ENCODE measurements around the gene PDE6C. TPM values are rescaled to one million over a fixed set of nuclear protein-coding genes. Genes with fewer than 3 reads are reported as not detected.
A peak's percentile ranks its signal among the peaks of the same experiment; 100 is the strongest.

Gene PDE6C
- polyA plus RNA-seq, 12 donors = 0.13 to 2.1 (median 0.83) TPM; not detected in 2

DNA sequence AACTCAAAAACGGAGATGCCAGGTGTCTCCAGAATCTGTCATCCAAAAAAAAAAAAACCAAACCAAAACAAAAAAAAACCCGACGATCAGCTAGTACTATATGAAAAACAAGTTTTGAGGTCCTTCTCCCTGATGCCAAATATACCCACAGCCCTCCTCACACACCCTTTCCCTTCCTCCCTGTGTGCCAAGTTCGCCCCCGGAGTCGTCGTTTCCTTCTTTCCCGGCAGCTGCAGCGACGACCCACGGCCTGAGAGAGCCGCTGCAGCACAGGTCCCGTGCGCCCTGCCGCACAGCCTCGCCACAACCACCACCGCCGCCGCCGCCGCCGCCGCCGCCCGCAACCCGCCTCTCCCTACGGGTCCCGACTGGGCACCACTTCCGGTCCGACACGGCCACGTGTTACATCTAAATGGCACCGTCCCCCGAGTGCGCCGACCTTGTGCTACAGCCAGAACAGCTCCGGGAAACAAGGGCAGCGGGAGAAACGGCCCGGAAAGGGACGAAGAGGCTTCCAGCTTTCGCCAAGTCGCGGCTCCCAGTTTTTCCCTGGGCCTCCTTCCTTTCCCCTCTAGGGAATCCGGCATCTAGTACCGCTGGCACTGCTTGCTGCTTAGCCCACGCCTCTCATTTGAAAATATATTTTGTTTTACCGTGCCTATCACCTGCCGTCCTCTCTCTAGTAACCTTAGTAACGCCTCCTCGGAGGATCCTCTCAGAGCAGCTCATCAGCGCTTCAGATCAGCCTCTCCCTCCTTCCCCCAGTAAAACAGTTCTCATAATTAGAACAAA is 90.1 kb downstream of the PDE6C start, which contains the start of gene FRA10AC1:
FRA10AC1 (minus strand) TSS at position 383 of the 792 bp plus-strand sequence. CDS start 2,486 bp downstream, outside the sequence.
- DNase-seq = peak; percentile 95

DNA sequence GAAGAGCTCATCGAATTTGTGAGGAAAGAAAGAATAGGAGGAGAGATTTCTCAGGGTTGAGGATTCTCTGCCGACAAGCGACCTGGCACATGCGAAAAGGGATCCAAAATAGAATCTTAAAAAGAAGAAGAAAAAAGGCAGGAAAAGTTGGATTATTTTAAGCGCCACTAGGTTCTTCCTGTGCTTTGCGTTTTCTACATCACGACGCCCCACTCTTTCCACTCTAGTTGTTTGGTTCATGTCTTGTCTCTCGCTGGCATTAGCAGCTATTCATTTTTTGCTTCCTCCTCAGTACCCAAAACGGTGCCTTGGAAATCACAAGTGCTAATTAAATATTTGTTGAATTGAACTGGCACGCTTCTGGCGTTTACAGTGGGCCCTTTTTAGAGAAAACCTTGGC is 90.7 kb downstream of the PDE6C start:
- DNase-seq = no peak

DNA sequence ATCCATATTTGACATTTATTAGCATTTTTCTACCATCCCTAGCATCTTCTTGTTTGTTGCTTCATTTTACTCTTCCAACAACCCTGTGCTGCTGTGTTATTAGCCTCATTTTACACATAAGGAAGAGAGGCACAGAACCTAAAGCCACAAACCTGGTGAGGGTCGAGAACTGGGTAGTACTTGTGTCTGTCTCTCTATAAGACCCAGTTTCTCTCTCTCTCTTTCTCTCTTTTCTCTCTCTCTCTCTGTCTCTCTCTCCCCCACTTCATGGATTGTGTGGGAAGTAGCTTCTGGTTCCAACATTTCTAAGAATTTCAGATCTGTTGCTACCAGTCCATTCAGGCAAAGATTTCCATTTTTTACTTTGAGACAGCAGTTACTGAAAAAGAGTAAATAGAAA is 91.5 kb downstream of the PDE6C start:
- no peak for DNase-seq

DNA sequence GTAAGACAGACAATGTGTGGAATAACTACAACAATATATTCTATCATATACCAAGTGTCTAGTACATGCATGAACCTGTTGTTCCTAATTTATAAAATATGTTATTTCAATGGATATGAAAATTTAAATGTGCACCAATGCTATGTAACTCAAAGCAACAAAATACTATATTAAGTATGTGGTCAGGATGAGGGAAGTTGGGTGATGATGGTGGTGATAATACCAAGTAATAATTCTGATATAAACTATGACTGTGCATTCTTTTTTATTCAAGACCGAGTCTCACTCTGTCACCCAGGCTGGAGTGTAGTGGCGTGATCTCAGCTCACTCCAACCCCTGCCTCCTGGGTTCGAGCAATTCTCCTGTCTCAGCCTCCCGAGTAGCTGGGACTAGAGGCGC is 92.1 kb downstream of the PDE6C start:
- no peak for DNase-seq

DNA sequence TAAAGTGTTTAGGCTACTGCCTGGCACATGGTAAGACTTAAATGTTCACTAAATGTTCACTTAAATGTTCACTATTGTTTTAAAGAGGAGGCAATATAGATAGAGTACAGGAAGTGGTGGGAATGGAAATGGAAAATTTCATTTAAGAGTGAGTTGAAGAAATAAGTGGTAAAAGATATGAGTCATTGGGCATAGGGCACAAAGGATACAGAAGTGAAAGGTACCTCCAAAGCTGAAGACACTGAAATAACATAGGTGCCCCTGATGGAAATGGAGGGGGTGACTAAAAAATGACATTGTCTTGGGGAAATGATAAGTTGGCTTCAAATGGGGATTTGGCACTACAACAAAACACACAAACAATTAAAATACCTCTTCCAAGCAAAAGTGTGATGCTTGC is 95.3 kb downstream of the PDE6C start:
- no peak for DNase-seq

DNA sequence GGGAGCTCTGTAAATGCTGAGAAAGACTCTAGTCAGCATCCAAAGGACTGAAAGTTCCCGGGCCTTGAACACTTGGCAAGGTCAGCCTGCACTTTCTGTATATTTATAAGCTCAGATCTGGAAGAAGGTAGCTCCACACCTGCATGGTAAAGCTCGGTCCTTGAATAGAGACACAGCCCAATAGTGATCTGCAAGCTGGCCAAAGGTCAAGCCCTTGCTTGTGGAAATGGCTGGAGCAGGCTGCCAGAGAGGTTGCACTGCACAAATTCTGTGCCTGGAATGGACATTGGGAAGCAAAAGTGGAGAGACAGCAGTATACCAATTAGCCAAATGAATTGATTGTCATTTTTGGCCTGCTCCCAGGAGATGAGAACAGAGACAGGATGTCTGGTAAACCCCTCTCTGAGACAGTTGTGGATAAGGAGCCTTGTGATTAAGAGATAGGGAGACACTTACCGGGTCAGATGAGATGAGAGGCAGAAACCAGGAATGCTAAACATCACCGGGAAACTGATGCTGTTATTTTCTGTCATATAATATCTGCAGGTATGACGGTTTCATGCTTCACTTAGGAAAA is 98.1 kb downstream of the PDE6C start:
- no peak for DNase-seq

DNA sequence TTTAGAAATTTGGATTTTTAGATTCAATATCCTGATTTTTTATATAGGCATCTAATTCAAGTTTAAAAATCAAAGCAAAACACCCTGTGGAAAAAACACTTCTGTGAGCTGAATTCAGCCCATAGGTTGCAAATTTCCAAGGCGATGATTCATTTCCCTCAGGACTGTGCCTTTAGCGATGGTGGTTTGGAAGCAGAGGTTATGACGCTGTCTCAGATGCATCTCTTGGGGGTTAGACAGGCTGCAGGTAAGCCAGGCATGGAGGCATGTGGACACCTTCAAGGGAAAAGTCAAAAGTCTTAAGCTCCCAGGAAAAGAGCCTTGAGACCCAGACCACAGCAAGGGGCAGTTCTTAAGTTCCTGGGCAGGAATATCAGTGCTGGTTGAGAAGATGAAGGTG is 99.6 kb downstream of the PDE6C start:
- no peak for DNase-seq

DNA sequence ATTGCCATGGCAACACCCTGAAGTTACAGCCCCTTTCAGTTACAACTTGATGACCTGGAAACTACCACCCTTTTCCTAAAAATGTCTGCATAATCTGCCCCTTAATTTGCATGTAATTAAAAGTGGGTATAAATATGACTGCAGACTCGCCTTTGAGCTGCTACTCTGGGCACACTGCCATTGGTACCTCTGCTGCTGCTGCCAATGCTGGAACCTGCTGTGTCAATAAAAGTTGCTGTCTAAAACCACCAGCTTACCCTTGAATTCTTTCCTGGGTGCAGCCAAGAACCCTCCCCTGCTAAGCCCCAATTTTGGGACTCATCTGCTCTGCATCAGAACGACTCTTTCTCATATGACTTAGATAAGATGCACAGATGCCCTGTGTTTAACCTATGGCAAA is 100.3 kb downstream of the PDE6C start:
- DNase-seq = no peak

DNA sequence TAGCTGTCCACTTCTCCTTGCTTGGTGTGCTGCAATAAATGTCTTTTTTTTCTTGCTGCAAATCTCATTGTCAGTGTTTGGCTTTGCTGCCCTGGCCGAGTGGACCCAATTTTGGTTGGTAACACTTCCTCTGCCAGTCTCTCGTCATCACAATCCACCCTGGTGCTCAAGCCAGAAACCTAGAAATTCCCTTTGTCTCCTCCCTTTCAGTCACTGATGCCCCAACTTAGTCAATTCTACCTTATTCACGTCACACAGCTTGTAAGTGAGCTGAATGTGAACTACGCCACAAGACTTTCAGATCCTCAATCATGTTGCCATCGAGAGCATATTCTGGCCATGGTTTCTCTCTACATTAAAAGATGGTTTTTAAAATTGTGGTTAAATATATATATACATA is 103.0 kb downstream of the PDE6C start:
- no peak for DNase-seq

Other genes with a start within 250 kb of the PDE6C start
- 100 to 1,000 TPM in 2 of 12 donors, 10 to 100 TPM in 9, not detected in 1; 25.5 to 126 (median 60.3) TPM for gene MYOF, start 130.2 kb upstream of the PDE6C start, polyA plus RNA-seq (ENCODE audit: insufficient read length in 12 of 12)
- 10 to 100 TPM in 6 of 12 donors, 1 to 10 TPM in 5, not detected in 1; 5.0 to 22.2 (median 11.2) TPM for gene CEP55, start 115.9 kb upstream of the PDE6C start, polyA plus RNA-seq (ENCODE audit: insufficient read length in 12 of 12)
- under 1 TPM in 3 of 12 donors, not detected in 9; 0.05 to 0.14 (median 0.10) TPM for gene FFAR4, start 45.9 kb upstream of the PDE6C start, polyA plus RNA-seq (ENCODE audit: insufficient read length in 12 of 12)
- gene RBP4, start 11.3 kb upstream of the PDE6C start, polyA plus RNA-seq (ENCODE audit: insufficient read length in 12 of 12) = 10 to 100 TPM in 1 of 12 donors, 1 to 10 TPM in 9, not detected in 2; 1.3 to 15.4 (median 1.9) TPM
- gene FRA10AC1, start 90.1 kb downstream of the PDE6C start, polyA plus RNA-seq (ENCODE audit: insufficient read length in 12 of 12) = 10 to 100 TPM in 11 of 12 donors, not detected in 1; 20.8 to 46.2 (median 28.2) TPM
- gene LGI1, start 145.4 kb downstream of the PDE6C start, polyA plus RNA-seq (ENCODE audit: insufficient read length in 12 of 12) = 10 to 100 TPM in 11 of 12 donors, not detected in 1; 23.0 to 65.2 (median 41.1) TPM

Data from muscle of arm (tissue), 12 donors.